Duodenal mucosa (tissue), 2 donors: ENCODE data around the gene MON2.

Source experiments
- H3K27ac ChIP-seq: one replicate; pipeline ENCODE4 v1.7.0; 2013; ENCODE audit warnings: low read depth, low read length
- H3K27me3 ChIP-seq, 2 donors: one replicate each; pipeline ENCODE4 v1.7.0; 2013; ENCODE audit warnings: low read length in 2 of 2, control low read depth in 1 of 2; ENCODE audit not compliant: insufficient read depth in 2 of 2, control insufficient read depth in 1 of 2
- H3K36me3 ChIP-seq, 2 donors: one replicate each; pipeline ENCODE4 v1.7.0; 2013; ENCODE audit warnings: low read length in 2 of 2, control low read depth in 1 of 2; ENCODE audit not compliant: insufficient read depth in 2 of 2, control insufficient read depth in 1 of 2
- H3K4me1 ChIP-seq, 2 donors: one replicate each; pipeline ENCODE4 v1.7.0; 2013; ENCODE audit warnings: low read length in 2 of 2, control low read depth in 1 of 2; ENCODE audit not compliant: insufficient read depth in 2 of 2, control insufficient read depth in 1 of 2
- H3K4me3 ChIP-seq, 2 donors: one replicate each; pipeline ENCODE4 v1.7.0; 2013; ENCODE audit warnings: low read length in 2 of 2, low read depth in 1 of 2
- H3K9ac ChIP-seq, 2 donors: one replicate each; pipeline ENCODE4 v1.7.0; 2013; ENCODE audit warnings: low read length in 2 of 2, low read depth in 1 of 2
- H3K9me3 ChIP-seq, 2 donors: one replicate each; pipeline ENCODE4 v1.7.0; 2013; ENCODE audit warnings: low read length in 2 of 2, control low read depth in 1 of 2; ENCODE audit not compliant: control insufficient read depth in 1 of 2

MON2 gene

GRCh38 chr12:62520361-62520760 lies 53.7 kb downstream of the MON2 start:
- Histone ChIP-seq H3K4me3 (no peak overlapping the region), H3K27ac (no peak overlapping the region), H3K36me3 (peaks cover under 1 to 7% of the 10 kb centered on the region in 2 donors), H3K9ac (no peak overlapping the region), H3K4me1 (peaks cover 9 to 27% of the 10 kb centered on the region in 2 donors), H3K27me3 (no peaks in the 10 kb centered on the region), H3K9me3 (no peaks in the 10 kb centered on the region)

DNA sequence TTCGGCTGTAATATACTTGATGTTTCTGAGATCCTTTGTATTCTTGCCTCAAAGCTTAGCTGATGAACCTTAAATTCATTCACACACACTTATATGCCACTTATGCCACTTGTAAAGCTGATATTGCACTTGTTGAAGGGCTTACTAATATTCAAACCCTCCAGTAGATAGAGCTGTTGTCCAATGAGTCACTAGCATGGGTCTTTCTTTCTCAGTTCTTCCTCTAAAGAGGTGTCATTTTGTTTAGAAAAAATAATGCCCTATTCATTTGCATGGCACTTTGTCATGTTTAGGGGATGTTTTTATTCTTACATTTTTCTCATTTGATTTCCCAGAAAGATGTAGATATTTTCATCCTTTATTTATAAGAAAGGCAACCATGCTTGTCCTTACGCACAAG lies 56.4 kb downstream of the MON2 start:
- H3K36me3 ChIP-seq = peaks cover 0 to 7% of the 10 kb centered on the region in 2 donors
- H3K9me3 ChIP-seq = no peaks in the 10 kb centered on the region
- H3K9ac ChIP-seq = no peak overlapping the region
- no peaks in the 10 kb centered on the region for H3K27me3 ChIP-seq
- peaks cover 9 to 28% of the 10 kb centered on the region in 2 donors for H3K4me1 ChIP-seq
- H3K4me3 ChIP-seq = no peak overlapping the region
- H3K27ac ChIP-seq = no peak overlapping the region

- Histone ChIP-seq H3K4me3 (no peak overlapping the region), H3K9ac (no peak overlapping the region), H3K9me3 (no peaks in the 10 kb centered on the region), H3K27ac (no peak overlapping the region), H3K36me3 (peaks cover 0 to 7% of the 10 kb centered on the region in 2 donors), H3K4me1 (peaks cover 9 to 28% of the 10 kb centered on the region in 2 donors), H3K27me3 (no peaks in the 10 kb centered on the region)
Observed at GRCh38 chr12:62523619-62524018, 57.0 kb downstream of the MON2 start.

DNA sequence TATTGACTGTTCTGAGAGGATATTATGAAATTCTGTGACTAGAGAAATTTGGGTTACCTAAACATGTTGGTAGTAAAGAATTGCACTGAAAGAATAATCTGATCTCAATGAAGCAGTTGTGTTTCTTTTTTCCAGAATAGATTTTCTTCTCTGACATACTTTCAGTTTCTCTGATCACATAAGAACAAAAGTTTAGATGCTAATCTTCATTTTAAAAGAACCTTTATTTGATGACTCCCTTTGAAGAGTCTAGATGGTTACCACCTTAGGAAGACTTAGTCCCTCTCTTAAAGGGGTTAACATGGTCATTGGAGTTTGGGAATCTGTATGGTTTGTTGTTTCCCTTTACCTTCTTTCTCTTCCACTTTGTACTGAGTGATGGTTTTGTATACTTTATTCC lies 58.6 kb downstream of the MON2 start:
- Histone ChIP-seq H3K9ac (no peak overlapping the region), H3K36me3 (peaks cover 0 to 3% of the 10 kb centered on the region in 2 donors), H3K27ac (no peak overlapping the region), H3K27me3 (no peaks in the 10 kb centered on the region), H3K9me3 (no peaks in the 10 kb centered on the region), H3K4me1 (peaks cover 9 to 28% of the 10 kb centered on the region in 2 donors), H3K4me3 (no peak overlapping the region)

DNA sequence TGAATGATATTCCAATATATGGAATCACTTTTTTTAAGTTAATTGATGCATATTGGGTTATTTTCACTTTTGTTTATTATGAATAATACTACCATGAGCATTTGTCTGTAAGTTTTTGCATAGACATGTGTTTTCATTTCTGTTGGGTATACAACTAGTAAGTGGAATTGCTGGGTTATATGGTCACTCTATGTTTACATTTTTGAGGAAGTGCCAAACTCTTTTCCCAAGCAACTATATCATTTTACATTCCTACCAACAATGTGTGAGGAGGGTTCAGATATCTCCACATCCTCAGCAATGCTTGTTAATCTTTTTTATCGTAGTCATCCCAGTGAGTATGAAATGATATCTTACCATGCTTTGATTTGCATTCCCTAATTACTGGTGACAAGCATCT lies 64.0 kb downstream of the MON2 start:
- no peak overlapping the region for H3K27ac ChIP-seq
- no peaks in the 10 kb centered on the region for H3K9me3 ChIP-seq
- H3K36me3 ChIP-seq = peaks cover 16 to 18% of the 10 kb centered on the region in 2 donors
- H3K4me1 ChIP-seq = no peaks in the 10 kb centered on the region
- H3K9ac ChIP-seq = no peak overlapping the region
- H3K4me3 ChIP-seq = no peak overlapping the region
- no peaks in the 10 kb centered on the region for H3K27me3 ChIP-seq

DNA sequence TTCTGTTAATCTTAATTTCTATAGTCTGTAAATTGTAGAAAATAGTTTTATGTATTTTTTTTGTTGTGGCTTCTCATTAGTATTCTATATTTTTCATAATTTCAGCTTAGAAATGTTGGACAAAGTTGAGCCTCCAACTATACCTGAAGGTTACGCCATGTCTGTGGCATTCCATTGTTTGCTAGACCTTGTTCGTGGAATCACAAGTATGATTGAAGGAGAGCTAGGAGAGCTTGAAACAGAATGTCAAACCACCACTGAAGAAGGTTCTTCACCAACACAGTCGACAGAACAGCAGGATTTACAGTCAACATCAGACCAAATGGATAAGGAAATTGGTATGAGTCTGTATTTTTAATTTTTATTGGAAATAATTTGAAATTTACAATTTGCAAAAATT lies 65.7 kb downstream of the MON2 start:
- no peaks in the 10 kb centered on the region for H3K27me3 ChIP-seq
- H3K9me3 ChIP-seq = no peaks in the 10 kb centered on the region
- H3K27ac ChIP-seq = no peak overlapping the region
- peaks cover 20 to 21% of the 10 kb centered on the region in 2 donors for H3K36me3 ChIP-seq
- H3K9ac ChIP-seq = no peak overlapping the region
- H3K4me3 ChIP-seq = no peak overlapping the region
- H3K4me1 ChIP-seq = no peaks in the 10 kb centered on the region

DNA sequence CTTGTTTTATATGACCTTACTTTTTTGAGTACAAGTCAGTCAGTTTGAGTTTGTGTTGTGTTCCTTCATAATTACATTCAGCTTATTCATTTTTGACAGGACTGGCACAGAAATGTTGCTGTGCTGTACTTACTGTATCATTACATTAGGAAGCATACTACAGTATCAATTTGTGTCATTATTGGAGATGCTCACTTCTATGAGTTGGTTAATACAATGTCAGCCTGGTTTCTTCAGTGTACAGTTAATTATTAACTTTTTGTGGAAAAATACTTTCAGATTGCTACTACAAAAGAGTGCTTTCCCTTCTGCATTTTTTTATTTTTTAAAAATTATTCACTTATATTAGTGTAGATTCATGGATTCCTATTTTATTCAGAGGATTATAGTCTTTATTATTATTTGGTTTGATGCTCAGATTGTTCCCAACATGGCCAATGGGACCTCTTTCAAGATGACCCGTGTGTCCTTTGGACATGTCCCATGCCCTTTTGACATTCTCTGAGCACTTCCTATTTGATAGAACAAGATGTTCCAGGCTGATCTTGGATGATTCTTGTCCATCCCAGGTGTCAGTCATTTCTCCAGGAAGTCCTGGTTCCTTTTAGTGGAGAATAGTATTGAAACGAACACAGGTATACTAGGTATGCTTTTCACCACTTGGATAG lies 66.6 kb downstream of the MON2 start:
- H3K9ac ChIP-seq = no peak overlapping the region
- no peak overlapping the region for H3K4me3 ChIP-seq
- no peaks in the 10 kb centered on the region for H3K9me3 ChIP-seq
- no peaks in the 10 kb centered on the region for H3K27me3 ChIP-seq
- peaks cover 25 to 29% of the 10 kb centered on the region in 2 donors for H3K36me3 ChIP-seq
- no peaks in the 10 kb centered on the region for H3K4me1 ChIP-seq
- H3K27ac ChIP-seq = no peak overlapping the region

DNA sequence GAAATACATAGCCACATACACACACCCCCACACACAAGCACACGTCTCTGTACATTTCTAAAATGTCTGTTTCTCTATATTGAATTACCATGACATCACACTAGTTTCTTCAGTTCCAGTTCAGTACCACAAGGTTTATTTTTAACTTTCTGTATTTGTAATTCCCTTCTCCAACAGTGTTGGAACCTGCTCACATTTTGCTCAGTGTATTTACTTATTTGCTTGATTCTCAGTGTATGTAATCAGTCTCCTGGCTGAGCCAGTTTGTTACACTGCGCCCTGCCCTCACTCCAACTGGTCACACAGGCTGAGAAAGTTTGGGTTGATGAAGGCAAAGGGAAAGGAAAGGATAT lies 67.1 kb downstream of the MON2 start:
- Histone ChIP-seq H3K36me3 (peaks cover 28 to 32% of the 10 kb centered on the region in 2 donors), H3K4me1 (no peaks in the 10 kb centered on the region), H3K9ac (no peak overlapping the region), H3K27ac (no peak overlapping the region), H3K27me3 (no peaks in the 10 kb centered on the region), H3K9me3 (no peaks in the 10 kb centered on the region), H3K4me3 (no peak overlapping the region)

- Histone ChIP-seq H3K27me3 (no peaks in the 10 kb centered on the region), H3K36me3 (peaks cover 28% of the 10 kb centered on the region in 2 donors), H3K9ac (no peak overlapping the region), H3K9me3 (no peaks in the 10 kb centered on the region), H3K4me3 (no peak overlapping the region), H3K27ac (no peak overlapping the region), H3K4me1 (no peaks in the 10 kb centered on the region)
Observed at GRCh38 chr12:62536546-62536945, 69.9 kb downstream of the MON2 start.

DNA sequence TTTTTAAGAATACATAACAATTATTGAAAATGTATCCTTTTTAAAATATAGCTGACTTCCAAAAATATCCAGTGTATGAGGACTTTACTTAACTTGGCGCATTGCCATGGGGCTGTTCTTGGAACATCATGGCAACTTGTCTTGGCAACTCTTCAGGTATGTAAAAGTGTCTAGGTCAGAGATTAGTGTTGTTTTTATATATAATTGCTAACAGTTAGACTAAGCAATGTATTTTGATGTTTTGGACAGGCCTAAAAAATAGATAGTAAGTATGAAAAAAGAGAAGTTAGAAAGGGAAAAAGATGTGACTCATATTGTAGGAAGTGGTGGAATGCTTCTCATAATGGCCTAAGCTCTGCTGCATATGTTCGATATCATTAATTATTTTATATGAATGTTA lies 70.9 kb downstream of the MON2 start:
- Histone ChIP-seq H3K4me3 (no peak overlapping the region), H3K27me3 (no peaks in the 10 kb centered on the region), H3K9ac (no peak overlapping the region), H3K36me3 (peaks cover 27 to 28% of the 10 kb centered on the region in 2 donors), H3K27ac (no peak overlapping the region), H3K4me1 (no peaks in the 10 kb centered on the region), H3K9me3 (no peaks in the 10 kb centered on the region)

DNA sequence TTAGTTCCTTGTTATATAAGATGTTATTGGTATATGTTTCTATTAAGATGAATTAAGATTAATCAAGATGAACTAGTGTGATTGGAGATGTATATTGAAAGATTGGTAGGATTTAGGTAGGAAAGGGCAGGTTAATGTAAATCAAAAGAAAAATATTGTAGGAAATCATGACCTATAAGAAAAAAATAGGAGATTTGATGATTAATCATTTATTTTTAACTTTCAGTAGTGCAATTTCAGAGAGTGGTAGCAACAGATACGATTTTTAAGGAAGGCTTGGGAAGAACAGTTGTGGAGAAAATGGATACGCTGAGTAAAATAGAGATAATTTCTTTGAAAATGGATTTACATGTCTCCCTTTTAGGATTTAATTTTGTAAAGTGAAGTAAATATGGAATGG lies 73.7 kb downstream of the MON2 start:
- no peak overlapping the region for H3K4me3 ChIP-seq
- peaks cover 18 to 25% of the 10 kb centered on the region in 2 donors for H3K36me3 ChIP-seq

More for the DNA sequence above, 73.7 kb downstream of the MON2 start:
- H3K27ac ChIP-seq = no peak overlapping the region
- no peak overlapping the region for H3K9ac ChIP-seq
- H3K4me1 ChIP-seq = no peaks in the 10 kb centered on the region
- no peaks in the 10 kb centered on the region for H3K9me3 ChIP-seq
- no peaks in the 10 kb centered on the region for H3K27me3 ChIP-seq
